Measurements from ENCODE around the gene TBL3. TPM values are rescaled to one million over a fixed set of nuclear protein-coding genes. Genes with fewer than 3 reads are reported as not detected.
A peak's percentile ranks its signal among the peaks of the same experiment; 100 is the strongest.

Gene TBL3
- total RNA-seq, 4 donors from 2014 or later: 32.7 to 48.2 (median 36.7) TPM

DNA sequence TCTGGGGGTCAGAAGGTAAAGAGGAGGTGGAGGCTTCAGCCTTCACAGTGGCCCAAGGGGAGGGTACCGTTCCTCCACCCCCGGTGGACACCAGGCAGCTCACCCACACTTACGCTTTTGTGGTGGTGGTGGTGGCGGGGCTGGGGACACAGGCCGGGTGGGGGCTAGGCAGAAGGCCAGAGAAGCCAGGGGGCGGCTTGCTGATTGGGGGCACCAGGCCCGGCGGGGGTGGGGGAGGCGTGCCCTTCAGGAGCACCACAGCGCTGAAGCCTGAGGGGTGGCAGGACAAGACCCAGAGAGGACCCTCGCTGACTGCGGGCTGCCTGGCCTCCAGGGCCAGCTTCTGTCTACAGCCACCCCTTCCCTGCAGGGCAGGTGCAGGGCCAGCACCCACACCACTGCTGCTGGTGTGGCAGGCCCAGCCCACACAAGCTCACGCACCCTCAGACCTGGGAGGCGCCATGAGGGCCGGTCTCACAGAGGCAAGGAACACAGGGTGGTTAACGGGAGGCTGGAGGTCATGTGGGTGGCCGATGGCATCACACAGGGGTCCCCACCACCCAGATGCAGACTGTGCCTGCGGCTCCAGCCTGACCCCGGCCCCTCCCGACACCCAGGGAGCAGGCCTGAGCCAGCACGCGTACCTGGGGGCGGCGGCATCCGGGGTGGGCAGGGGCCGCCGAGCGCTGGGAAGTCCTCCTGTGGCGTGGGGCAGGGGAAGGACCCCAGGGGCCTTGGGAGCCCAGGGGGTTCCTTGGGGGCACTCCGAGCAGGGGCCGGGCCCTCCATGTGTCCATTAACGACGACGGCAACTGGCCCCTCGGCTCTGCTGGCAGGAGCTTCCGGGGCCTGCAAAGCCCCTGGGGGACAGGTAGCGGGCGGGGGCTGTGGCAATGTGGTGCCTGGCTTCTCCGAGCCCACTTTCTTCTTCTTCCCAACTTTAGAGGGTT lies 27.3 kb downstream of the TBL3 start:
- DNase-seq: no peak
- peak overlapping the region in 2 of 4 donors; percentile 34 to 81 for H3K27ac ChIP-seq
- peaks cover 2 to 34% (median 14%) of the 10 kb centered on the region in 3 donors for H3K4me1 ChIP-seq
- peaks cover 47 to 76% (median 51%) of the 10 kb centered on the region in 3 donors for H3K36me3 ChIP-seq
- WGBS, 2 donors: 92 to 97% methylated on average over 5 to 10 of the region's 39 CpGs
- TF ChIP-seq, protein P1, sequence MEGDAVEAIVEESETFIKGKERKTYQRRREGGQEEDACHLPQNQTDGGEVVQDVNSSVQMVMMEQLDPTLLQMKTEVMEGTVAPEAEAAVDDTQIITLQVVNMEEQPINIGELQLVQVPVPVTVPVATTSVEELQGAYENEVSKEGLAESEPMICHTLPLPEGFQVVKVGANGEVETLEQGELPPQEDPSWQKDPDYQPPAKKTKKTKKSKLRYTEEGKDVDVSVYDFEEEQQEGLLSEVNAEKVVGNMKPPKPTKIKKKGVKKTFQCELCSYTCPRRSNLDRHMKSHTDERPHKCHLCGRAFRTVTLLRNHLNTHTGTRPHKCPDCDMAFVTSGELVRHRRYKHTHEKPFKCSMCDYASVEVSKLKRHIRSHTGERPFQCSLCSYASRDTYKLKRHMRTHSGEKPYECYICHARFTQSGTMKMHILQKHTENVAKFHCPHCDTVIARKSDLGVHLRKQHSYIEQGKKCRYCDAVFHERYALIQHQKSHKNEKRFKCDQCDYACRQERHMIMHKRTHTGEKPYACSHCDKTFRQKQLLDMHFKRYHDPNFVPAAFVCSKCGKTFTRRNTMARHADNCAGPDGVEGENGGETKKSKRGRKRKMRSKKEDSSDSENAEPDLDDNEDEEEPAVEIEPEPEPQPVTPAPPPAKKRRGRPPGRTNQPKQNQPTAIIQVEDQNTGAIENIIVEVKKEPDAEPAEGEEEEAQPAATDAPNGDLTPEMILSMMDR (IDR thresholded peaks at IDR 0.05): no peak
- TF ChIP-seq POLR2A (IDR thresholded peaks at IDR 0.05): no peak
- intact Hi-C loops (cut with DNase I): no loop called here
- no peak overlapping the region for H3K4me3 ChIP-seq
- no peaks in the 10 kb centered on the region for H3K9me3 ChIP-seq
- H3K27me3 ChIP-seq: no peaks in the 10 kb centered on the region

DNA sequence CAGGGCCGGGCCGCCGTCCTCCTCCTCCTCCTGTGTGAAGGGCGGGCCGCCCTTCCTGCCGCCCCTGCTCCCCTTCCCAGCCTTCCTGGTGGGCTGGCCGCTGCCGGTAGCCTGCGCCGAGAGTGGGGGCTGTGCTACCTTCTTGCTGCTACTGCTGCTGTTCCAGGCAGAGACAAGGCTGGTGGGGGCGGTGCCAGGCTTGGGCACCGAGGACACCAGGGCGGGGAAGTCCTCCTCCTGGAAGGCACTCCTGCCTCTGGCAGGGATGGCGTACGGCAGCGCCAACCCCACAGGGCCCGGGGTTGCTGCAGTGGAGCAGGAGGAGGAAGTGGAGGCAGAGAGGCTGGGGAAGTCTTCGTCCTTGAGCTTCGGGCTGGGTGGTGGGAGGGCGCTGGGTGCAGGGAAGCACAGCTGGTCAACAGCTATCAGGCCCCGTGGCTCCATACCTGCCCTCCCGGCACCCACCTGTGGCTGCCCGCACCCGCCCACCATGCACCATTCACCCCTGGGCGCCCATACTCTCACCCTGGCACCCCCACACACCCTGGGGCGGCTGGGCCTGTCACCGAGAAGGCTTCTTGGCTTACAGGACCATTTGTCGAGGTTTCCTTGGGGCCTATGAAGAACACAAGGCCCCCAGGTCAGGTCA lies 28.1 kb downstream of the TBL3 start:
- Histone ChIP-seq H3K4me3 (no peak overlapping the region), H3K9me3 (no peaks in the 10 kb centered on the region), H3K27ac (no peak overlapping the region), H3K27me3 (no peaks in the 10 kb centered on the region), H3K36me3 (peaks cover 47 to 83% (median 51%) of the 10 kb centered on the region in 3 donors), H3K4me1 (peaks cover 11 to 42% (median 20%) of the 10 kb centered on the region in 3 donors)
- DNase-seq: no peak
- 80 to 90% methylated on average over 2 to 7 of the region's 28 CpGs for WGBS, 2 donors
- intact Hi-C loops (cut with DNase I): no loop called here
- no peak for TF ChIP-seq POLR2A (IDR thresholded peaks at IDR 0.05)
- TF ChIP-seq, protein P1 (IDR thresholded peaks at IDR 0.05): no peak

DNA sequence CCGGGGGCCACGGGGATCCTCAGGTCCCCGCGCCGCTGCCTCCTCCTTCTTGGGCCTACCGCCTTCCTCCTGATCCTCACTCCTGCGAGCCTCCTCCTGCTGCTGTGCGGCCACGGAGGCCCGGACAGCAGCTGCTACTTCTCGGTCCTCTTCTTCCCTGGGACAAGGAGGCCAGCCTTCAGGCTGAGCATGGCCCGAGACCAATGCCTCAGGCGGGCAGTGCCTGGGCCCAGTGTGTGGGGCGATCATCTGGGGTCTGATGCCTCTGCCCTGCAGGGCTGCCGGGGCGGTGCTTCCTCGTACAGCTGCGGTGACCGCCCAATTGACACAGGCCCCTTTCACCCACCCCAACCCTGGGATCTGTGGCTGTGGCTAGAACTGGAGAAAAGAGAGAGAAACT lies 29.2 kb downstream of the TBL3 start:
- Histone ChIP-seq H3K36me3 (peaks cover 47 to 87% (median 51%) of the 10 kb centered on the region in 3 donors), H3K9me3 (no peaks in the 10 kb centered on the region), H3K4me3 (no peak overlapping the region), H3K27me3 (no peaks in the 10 kb centered on the region), H3K4me1 (peaks cover 15 to 53% (median 30%) of the 10 kb centered on the region in 3 donors), H3K27ac (no peak overlapping the region)
- TF ChIP-seq, protein P1 (IDR thresholded peaks at IDR 0.05): no peak
- TF ChIP-seq POLR2A (IDR thresholded peaks at IDR 0.05): no peak
- 80 to 94% methylated on average over 1 to 13 of the region's 19 CpGs for WGBS, 2 donors
- intact Hi-C loops (cut with DNase I): no loop called here
- DNase-seq: no peak

DNA sequence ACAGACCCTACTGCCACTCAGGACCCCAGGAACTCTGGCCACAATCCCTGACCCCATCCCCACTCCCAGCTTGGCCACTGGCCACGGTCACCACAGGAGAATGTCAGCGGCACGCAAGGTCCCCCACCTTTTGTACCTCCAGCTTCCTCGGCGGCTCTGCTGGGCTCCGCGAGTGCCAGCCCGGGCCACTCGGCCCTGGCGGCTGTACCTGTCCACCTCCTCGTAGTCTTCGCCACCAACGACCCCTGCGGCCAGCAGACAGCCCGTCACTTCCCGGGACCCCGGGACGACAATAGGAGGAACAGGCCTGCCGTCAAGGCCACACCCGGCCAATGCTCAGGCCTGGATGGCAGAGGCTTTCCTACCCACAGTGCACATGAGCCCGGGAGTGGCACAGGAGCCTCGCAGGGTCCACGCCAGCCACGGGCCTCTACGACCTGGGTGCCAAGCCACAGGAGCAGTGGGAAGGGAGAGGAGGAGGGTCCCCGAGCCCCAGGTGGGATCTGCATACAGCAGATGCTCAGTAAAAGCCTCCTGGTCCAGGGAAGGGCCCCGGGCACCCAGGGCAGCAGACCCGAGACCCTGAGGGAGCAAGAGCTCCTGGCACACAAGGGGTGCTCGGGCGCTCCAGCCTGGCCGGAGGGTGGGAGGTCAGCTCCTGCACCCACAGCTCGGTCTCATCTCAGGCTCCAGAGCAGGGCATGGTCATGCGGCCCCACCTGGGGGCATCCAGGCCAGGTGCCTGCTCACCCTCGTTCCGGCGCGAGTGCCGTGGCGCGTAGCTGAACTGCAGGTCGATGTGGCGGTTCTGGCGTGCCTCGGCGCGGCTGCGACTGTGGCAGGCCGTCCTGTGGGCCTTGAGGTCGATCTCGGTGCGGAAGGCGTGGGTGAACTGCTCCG lies 29.9 kb downstream of the TBL3 start:
- intact Hi-C loops (cut with DNase I): no loop called here
- Histone ChIP-seq H3K27me3 (no peaks in the 10 kb centered on the region), H3K4me3 (no peak overlapping the region), H3K4me1 (peaks cover 15 to 53% (median 34%) of the 10 kb centered on the region in 3 donors), H3K27ac (no peak overlapping the region), H3K36me3 (peaks cover 47 to 80% (median 51%) of the 10 kb centered on the region in 3 donors), H3K9me3 (no peaks in the 10 kb centered on the region)
- DNase-seq: no peak
- TF ChIP-seq, protein P1 (IDR thresholded peaks at IDR 0.05): no peak
- TF ChIP-seq POLR2A (IDR thresholded peaks at IDR 0.05): no peak
- 92 to 94% methylated on average over 21 to 22 of the region's 53 CpGs for WGBS, 2 donors
